Thymus (tissue), 11 donors: ENCODE measurements around the gene ASAP2. TPM values are rescaled to one million over a fixed set of nuclear protein-coding genes. Genes with fewer than 3 reads are reported as not detected.

Experiments used
- DNase-seq, 9 donors: peaks; one replicate each; pipeline ENCODE4 v3.0.0-alpha.2; 2013; ENCODE audit warnings: low spot score in 9 of 9, low read depth in 6 of 9, missing footprints in 1 of 9
- H3K27ac ChIP-seq, 2 donors: one replicate each; pipeline ENCODE4 v1.5.1; 2013; ENCODE audit warnings: control low read depth in 1 of 2, low read depth in 1 of 2, low read length in 1 of 2, mild to moderate bottlenecking in 1 of 2, moderate library complexity in 1 of 2
- H3K27me3 ChIP-seq, 2 donors: one replicate each; pipeline ENCODE4 v1.5.1; 2013; ENCODE audit warnings: low read length in 1 of 2; ENCODE audit not compliant: control insufficient read depth in 2 of 2, insufficient read depth in 1 of 2
- H3K36me3 ChIP-seq, 2 donors: one replicate each; pipeline ENCODE4 v1.5.1; 2013; ENCODE audit warnings: low read length in 1 of 2, mild to moderate bottlenecking in 1 of 2, moderate library complexity in 1 of 2; ENCODE audit not compliant: control insufficient read depth in 2 of 2, insufficient read depth in 2 of 2
- H3K4me1 ChIP-seq, 2 donors: one replicate each; pipeline ENCODE4 v1.5.1; 2013; ENCODE audit warnings: low read length in 2 of 2; ENCODE audit not compliant: control insufficient read depth in 2 of 2, insufficient read depth in 2 of 2
- H3K4me3 ChIP-seq, 2 donors: one replicate each; pipeline ENCODE4 v1.5.1; 2013; ENCODE audit warnings: low read length in 2 of 2, control low read depth in 1 of 2, mild to moderate bottlenecking in 1 of 2
- H3K9me3 ChIP-seq, 2 donors: one replicate each; pipeline ENCODE4 v1.5.1; 2013; ENCODE audit warnings: low read length in 1 of 2, mild to moderate bottlenecking in 1 of 2; ENCODE audit not compliant: control insufficient read depth in 2 of 2, insufficient read depth in 1 of 2
- WGBS: extraction: QIAGEN DNeasy Blood & Tissue Kit; methylation state at CpG from one replicate; pipeline ENCODE4 v1.1.7; 2013; 5-methylcytosine and 5-hydroxymethylcytosine counted together
- polyA plus RNA-seq: library from polyadenylated mRNA; stranded (reverse); fragments of 200-250 nt; gene quantifications from one replicate; pipeline ENCODE4 v1.2.3, GENCODE V29; 2013
- total RNA-seq: library from RNA; stranded (reverse); fragments of 120-200 nt; gene quantifications from one replicate; pipeline ENCODE4 v1.2.4, GENCODE V29; 2013
- donor health status: healthy.

ASAP2 gene
- total and polyA plus RNA-seq, 2 donors: 3.3 to 6.7 TPM

DNA sequence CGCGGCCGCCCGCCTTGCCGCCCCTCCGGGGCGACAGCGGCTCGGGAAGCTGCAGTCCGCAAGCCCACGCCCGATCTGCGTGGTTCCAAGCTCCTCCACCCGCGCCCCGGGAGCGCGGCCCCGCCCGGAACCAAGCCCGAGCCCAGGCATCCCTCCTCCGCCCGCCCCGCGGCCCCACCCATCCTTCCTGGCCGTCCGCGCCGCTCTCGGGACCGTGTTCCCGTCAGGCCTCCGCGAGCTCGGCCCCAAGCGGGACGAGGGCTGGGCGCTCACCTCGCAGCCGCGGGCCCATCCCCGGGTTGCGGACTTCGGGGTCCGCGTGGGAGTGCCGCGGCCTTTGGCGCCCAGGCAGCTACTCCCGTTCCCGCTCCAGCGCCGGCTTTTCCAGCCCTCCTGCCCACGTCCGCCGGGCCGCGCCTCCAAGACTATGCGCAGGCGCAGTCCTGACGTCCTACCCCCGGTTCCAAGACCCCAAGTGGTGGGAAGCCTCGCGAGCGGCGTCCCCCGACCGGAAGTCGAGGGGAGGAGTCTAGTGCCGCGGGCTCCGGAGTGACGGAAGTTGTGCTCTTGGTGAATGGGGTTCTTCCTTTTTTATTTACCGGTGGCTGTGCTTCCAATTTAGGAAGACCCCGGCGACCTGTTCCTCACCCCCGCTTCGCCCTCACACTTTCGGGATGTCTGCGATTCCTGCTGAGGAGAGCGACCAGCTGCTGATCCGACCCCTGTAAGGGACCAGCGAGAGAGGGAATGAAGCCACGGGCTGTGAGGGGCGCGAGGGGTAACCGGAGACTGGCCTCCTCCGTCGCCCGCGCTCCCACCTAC, 216.7 kb downstream of the ASAP2 start, which contains the start of the genes CPSF3 and ITGB1BP1:
TSS of gene CPSF3 (plus strand) at position 555 of the 822 bp plus-strand sequence. CDS start at position 675, 120 bp downstream.
TSS of gene ITGB1BP1 (minus strand) at position 429 of the 822 bp plus-strand sequence. CDS start 4,831 bp downstream, outside the sequence.
- H3K27me3 ChIP-seq: no peaks in the 10 kb centered on the region
- under 1% methylated on average over 91 of the region's 91 CpGs for WGBS
- peaks cover 0 to 3% of the 10 kb centered on the region in 2 donors for H3K36me3 ChIP-seq
- peaks cover 5 to 24% of the 10 kb centered on the region in 2 donors for H3K4me1 ChIP-seq
- peak within 1 kb of the TSS; percentile 91 to 97 for H3K27ac ChIP-seq
- no peaks in the 10 kb centered on the region for H3K9me3 ChIP-seq
- DNase-seq: peak; percentile 92 to 99 (median 97)
- H3K4me3 ChIP-seq: peak within 1 kb of the TSS; percentile 92 to 99

DNA sequence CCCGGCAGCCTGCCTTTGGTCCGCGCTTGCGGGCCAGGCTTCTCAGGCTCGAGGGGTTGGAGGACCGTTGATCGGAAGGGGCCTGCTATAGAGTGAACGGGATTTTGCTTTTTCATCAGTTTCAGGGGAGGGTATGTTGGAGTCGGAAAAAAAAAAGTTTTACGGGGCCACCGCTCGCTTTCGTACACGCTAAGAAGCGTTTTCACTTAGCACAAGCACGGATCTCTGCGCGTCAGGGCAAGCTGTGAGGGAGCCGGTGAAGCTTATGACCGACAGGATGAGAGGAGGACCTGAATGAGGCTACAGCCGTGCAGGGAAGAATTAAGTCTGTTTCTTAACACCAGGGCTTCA, 217.3 kb downstream of the ASAP2 start:
- under 1% methylated on average over 21 of the region's 21 CpGs for WGBS
- Histone ChIP-seq H3K27ac (peak overlapping the region; percentile 91 to 95), H3K9me3 (no peaks in the 10 kb centered on the region), H3K4me3 (peak overlapping the region; percentile 92 to 99), H3K36me3 (peaks cover 0 to under 1% of the 10 kb centered on the region in 2 donors), H3K27me3 (no peaks in the 10 kb centered on the region), H3K4me1 (peaks cover 5 to 24% of the 10 kb centered on the region in 2 donors)
- DNase-seq: peak in 8 of 9 donors; percentile 13 to 68 (median 32)

DNA sequence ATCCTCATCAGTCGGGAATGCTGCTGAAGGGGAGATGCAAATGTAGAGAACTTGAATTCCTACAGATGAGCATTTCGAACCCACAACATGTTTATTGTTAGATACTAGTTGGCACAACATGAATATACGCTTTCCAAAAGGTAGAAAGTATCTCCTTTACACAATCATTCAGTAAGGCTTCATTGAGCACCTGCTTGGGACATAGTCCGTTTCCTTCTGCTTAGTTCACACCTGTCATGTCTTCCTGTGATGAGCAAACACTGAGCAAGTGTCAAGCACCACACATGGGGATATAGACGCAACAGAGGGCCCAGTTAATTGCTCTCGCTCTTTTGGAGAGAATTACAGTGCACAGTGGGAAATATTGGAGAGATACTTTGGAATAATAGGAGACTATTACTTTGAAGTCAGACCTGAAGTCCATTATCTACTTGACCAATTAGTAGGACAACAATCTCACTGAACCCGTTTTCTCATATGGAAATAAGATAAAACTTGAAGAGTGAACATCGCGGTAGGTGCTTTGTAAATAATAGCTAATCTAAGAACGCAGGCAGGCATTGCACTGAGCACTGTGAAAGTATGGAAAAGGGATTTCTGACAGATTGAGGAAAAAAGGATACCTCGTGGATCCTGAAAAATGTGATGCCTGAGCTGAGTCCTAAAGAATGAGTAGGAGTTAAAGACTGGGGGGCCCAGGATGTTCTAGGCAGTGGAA, 218.0 kb downstream of the ASAP2 start:
- H3K27me3 ChIP-seq: no peaks in the 10 kb centered on the region
- peaks cover 0 to 7% of the 10 kb centered on the region in 2 donors for H3K36me3 ChIP-seq
- peak overlapping the region; percentile 92 to 99 for H3K4me3 ChIP-seq
- peaks cover 5 to 24% of the 10 kb centered on the region in 2 donors for H3K4me1 ChIP-seq
- WGBS: 84% methylated on average over 11 of the region's 11 CpGs
- H3K27ac ChIP-seq: peak overlapping the region in 1 of 2 donors; percentile 91
- no peaks in the 10 kb centered on the region for H3K9me3 ChIP-seq
- no peak for DNase-seq

DNA sequence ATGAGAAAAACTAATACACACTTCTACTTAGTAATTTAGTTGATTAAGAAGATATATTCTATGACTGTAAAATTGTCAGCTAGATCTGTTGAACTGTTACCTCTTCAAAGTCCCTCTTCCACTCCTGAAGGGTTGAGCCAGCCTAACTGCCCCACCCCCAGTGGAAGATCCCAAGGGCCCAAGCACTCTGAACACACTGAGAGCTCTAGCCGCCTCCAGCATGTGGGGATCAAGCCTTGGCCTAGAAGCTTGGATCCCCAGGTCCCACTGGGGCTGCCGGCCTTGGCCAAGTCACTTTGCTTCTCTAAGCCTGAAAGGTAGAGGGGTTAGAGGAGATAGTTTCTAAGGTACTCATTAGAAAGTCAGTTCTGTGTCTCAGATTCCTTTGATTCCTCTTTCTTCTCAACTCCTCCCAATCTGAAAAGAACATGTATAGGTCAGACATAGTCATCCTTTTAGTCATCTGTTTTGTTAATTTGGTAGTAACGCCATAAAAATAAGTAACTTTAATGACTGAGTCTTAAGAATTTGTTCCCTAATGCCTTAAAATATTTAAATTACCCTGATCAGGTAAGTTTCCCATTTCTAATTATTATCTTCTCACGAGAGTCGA, 222.5 kb downstream of the ASAP2 start:
- peaks cover 16 to 47% of the 10 kb centered on the region in 2 donors for H3K36me3 ChIP-seq
- DNase-seq: no peak
- 88% methylated on average over 5 of the region's 5 CpGs for WGBS

DNA sequence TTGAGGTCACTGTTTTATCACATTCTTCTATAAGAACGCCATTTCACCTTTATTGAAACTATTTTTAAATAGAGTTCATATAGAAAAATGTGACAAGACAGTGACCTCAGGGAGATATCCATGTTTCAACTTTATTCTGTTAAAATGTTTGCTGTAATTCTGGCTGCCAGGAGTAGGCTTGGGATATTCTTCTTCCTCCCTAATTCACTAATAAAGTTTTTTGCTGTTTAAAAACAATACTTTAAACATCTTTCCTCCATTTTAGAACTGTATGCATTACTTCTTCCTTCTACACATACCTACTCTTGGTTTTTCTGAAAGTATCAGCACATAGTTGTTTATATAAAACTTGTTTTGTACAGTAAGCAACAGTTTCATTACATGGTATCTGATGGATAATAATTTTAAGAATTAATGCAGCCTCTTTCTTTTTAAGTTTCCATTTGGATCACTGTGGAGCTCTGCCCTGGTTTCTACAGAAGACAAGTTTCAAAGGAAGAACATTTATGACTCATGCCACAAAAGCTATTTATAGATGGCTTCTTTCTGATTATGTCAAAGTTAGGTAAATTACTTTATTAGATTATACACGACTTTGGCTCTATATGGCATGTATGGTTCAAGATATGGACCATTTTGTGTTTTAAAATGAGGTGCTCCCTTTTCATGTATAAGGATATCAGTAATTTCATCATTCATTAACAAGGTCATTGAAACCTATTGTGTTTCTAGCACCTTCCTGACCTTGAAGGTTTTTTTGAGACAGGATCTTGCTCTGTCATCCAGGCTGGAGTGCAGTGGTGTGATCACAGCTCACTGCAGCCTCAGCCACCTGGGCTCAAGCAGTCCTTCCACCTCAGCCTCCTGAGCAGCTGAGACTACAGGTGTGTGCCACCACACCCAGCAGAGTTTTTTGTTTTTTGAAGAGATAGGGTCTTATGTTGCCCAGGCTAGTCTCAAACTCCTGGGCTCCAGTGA, 224.0 kb downstream of the ASAP2 start:
- H3K27me3 ChIP-seq: no peaks in the 10 kb centered on the region
- no peak overlapping the region for H3K4me3 ChIP-seq
- DNase-seq: no peak
- 90% methylated on average over 2 of the region's 2 CpGs for WGBS
- H3K36me3 ChIP-seq: peaks cover 24 to 62% of the 10 kb centered on the region in 2 donors
- no peak overlapping the region for H3K27ac ChIP-seq
- H3K9me3 ChIP-seq: no peaks in the 10 kb centered on the region
- no peaks in the 10 kb centered on the region for H3K4me1 ChIP-seq

More for the DNA sequence above, 222.5 kb downstream of the ASAP2 start:
- peaks cover 0 to 14% of the 10 kb centered on the region in 2 donors for H3K4me1 ChIP-seq
- H3K9me3 ChIP-seq: no peaks in the 10 kb centered on the region
- H3K4me3 ChIP-seq: no peak overlapping the region
- H3K27me3 ChIP-seq: no peaks in the 10 kb centered on the region
- no peak overlapping the region for H3K27ac ChIP-seq

DNA sequence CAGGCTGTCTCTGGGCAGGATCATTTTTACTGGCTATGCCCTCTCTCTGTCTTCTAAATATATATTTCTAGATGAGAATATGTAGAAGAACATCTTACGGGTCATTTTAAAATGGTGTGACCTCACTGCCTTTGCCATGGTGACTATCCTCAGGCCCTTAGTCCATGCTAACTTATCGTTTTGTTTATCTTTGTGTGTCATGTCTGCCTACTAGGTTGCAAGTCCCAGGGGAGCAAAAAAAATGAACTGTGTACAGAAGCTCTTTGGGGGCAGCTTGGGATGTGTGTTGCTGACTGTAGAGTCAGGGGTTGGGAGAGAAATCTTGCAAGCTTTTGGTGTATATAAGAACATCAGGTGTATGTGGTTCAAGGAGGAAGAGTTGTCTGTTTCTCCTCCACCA, 227.9 kb downstream of the ASAP2 start:
- H3K27ac ChIP-seq: no peak overlapping the region
- WGBS: over 99% methylated on average over 2 of the region's 2 CpGs
- no peak for DNase-seq
- H3K4me1 ChIP-seq: no peaks in the 10 kb centered on the region
- H3K9me3 ChIP-seq: no peaks in the 10 kb centered on the region
- H3K36me3 ChIP-seq: peaks cover 33 to 85% of the 10 kb centered on the region in 2 donors
- H3K27me3 ChIP-seq: no peaks in the 10 kb centered on the region
- H3K4me3 ChIP-seq: no peak overlapping the region

DNA sequence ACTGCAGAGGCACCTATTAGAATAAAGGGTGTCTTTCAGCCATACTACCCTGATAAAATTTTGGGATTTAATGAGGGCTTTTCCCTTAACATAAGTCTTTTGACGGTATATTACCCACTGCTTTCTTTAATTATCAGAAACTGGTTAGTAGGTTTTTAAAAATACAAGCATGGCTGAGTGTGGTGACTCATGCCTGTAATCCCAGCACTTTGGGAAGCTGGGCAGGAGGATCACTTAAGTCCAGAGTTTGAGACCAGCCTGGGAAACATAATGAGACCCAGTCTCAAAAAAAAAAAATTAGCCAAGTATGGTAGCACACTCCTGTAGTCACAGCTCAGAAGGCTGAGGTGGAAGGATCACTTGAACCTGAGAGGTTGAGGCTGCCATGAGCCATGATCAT, 232.9 kb downstream of the ASAP2 start:
- no peak overlapping the region for H3K4me3 ChIP-seq
- DNase-seq: no peak
- H3K27ac ChIP-seq: no peak overlapping the region
- no peaks in the 10 kb centered on the region for H3K4me1 ChIP-seq
- H3K9me3 ChIP-seq: no peaks in the 10 kb centered on the region
- WGBS: 98% methylated on average over 1 of the region's 1 CpG
- peaks cover 39 to 70% of the 10 kb centered on the region in 2 donors for H3K36me3 ChIP-seq
- H3K27me3 ChIP-seq: no peaks in the 10 kb centered on the region

DNA sequence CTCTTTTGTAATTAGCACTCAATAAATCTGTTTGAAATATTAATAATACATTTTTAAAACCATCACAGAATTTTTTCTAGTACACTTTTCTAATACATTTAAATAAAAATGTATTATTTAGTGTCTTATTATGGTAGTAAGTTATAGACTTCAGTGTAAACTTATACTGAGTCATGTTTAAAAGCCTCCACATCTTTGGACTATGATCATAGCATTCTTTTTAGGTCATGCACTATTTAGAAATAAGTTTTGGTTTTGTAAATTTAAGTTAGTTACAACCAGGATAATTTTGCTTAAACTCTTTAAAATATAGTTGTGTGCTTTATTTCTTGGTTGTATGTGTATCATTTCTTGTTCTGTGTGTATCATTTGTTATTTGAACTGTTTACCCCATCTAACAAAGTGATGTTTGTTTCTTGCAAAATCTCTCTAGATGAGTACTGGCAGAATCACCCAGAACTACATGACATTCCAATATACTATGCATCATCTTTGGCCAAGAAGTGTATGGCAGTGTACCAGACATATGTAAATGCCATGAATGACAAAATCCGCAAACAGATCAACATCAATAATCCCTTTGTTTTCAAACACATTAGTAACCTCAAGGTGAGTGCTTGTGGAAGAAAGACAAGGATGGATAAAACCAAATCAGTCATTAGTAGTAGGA, 233.6 kb downstream of the ASAP2 start:
- H3K4me1 ChIP-seq: no peaks in the 10 kb centered on the region
- peaks cover 42 to 67% of the 10 kb centered on the region in 2 donors for H3K36me3 ChIP-seq
- DNase-seq: no peak
- H3K27me3 ChIP-seq: no peaks in the 10 kb centered on the region
- WGBS: 97% methylated on average over 1 of the region's 1 CpG
- no peaks in the 10 kb centered on the region for H3K9me3 ChIP-seq
- no peak overlapping the region for H3K27ac ChIP-seq
- no peak overlapping the region for H3K4me3 ChIP-seq
